ENCODE data around the gene TEDDM1. TPM values are rescaled to one million over a fixed set of nuclear protein-coding genes. Genes with fewer than 3 reads are reported as not detected.

The TEDDM1 gene
- total RNA-seq, 1 experiment from 2014 or later, result not detected

DNA sequence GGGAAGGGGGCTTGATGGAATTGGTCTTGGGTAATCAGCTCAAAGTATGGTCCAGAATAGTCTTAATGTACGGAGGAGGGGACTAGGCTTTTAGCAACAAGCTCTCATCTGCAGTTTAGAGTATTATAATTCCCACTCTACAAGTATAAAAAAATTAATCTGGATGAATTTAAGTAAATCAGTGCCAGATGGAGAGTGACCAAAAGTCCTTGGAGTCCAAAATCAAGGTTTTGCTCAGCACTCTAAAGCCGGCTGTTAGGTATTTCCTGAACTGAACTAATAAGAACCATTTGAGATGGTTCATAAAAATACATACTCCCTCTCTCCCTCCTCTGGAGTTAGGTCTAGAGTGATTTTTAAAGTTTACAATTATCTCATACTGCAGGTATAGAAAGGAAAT, 32.5 kb downstream of the TEDDM1 start:
- ChIA-PET POLR2A (no interaction called here), CTCF (interaction anchor here (1.0 kb wide), 1 partner anchor 225 kb away, joined by 3 read pairs; no protein-coding TSS in a partner anchor)
- DNase-seq (ENCODE audit: low spot score) (no peak), ATAC-seq (no peak)
- Mint-ChIP-seq H3K36me3 (no peaks in the 10 kb centered on the region), H3K27me3 (ENCODE audit: low read depth) (no peaks in the 10 kb centered on the region), H3K27ac (no peak overlapping the region), H3K9me3 (peaks cover 8% of the 10 kb centered on the region; the same call in 1 of the 2 replicates), H3K4me3 (no peak overlapping the region), H3K4me1 (peaks cover 6% of the 10 kb centered on the region)
- TF ChIP-seq, protein P1, sequence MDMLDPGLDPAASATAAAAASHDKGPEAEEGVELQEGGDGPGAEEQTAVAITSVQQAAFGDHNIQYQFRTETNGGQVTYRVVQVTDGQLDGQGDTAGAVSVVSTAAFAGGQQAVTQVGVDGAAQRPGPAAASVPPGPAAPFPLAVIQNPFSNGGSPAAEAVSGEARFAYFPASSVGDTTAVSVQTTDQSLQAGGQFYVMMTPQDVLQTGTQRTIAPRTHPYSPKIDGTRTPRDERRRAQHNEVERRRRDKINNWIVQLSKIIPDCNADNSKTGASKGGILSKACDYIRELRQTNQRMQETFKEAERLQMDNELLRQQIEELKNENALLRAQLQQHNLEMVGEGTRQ (CRISPR knock-in tag; IDR thresholded peaks at IDR 0.05), result no peak
- TF ChIP-seq TEAD4 (CRISPR knock-in tag; IDR thresholded peaks at IDR 0.05) (no peak), ARID4B (CRISPR knock-in tag; IDR thresholded peaks at IDR 0.05; ENCODE audit: borderline replicate concordance) (no peak)

GRCh38 chr1:182366596-182366995, 33.9 kb downstream of the TEDDM1 start:
- no peaks in the 10 kb centered on the region for H3K27me3 Mint-ChIP-seq (ENCODE audit: low read depth)
- H3K4me1 Mint-ChIP-seq, result peaks cover 13% of the 10 kb centered on the region
- no peak for TF ChIP-seq GRHL2 (CRISPR knock-in tag; IDR thresholded peaks at IDR 0.05; ENCODE audit: insufficient replicate concordance, severe bottlenecking)
- TF ChIP-seq ZNF281 (CRISPR knock-in tag; IDR thresholded peaks at IDR 0.05), result no peak
- TF ChIP-seq, protein P2, sequence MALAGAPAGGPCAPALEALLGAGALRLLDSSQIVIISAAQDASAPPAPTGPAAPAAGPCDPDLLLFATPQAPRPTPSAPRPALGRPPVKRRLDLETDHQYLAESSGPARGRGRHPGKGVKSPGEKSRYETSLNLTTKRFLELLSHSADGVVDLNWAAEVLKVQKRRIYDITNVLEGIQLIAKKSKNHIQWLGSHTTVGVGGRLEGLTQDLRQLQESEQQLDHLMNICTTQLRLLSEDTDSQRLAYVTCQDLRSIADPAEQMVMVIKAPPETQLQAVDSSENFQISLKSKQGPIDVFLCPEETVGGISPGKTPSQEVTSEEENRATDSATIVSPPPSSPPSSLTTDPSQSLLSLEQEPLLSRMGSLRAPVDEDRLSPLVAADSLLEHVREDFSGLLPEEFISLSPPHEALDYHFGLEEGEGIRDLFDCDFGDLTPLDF (CRISPR knock-in tag; IDR thresholded peaks at IDR 0.05), result no peak
- TF ChIP-seq ETV6 (CRISPR knock-in tag; IDR thresholded peaks at IDR 0.05), result no peak
- no peak for TF ChIP-seq ZNF232 (CRISPR knock-in tag; IDR thresholded peaks at IDR 0.05)
- no peak for TF ChIP-seq AFF4 (CRISPR knock-in tag; IDR thresholded peaks at IDR 0.05; ENCODE audit: borderline replicate concordance)
- TF ChIP-seq JAZF1 (CRISPR knock-in tag; IDR thresholded peaks at IDR 0.05), result no peak
- TF ChIP-seq, protein P3, sequence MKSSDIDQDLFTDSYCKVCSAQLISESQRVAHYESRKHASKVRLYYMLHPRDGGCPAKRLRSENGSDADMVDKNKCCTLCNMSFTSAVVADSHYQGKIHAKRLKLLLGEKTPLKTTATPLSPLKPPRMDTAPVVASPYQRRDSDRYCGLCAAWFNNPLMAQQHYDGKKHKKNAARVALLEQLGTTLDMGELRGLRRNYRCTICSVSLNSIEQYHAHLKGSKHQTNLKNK (CRISPR knock-in tag; IDR thresholded peaks at IDR 0.05), result no peak
- TF ChIP-seq MAX (CRISPR knock-in tag; IDR thresholded peaks at IDR 0.05), result no peak
- no peak overlapping the region for H3K27ac Mint-ChIP-seq
- ChIA-PET CTCF (no interaction called here), POLR2A (no interaction called here)
- H3K4me3 Mint-ChIP-seq, result no peak overlapping the region
- DNase-seq (ENCODE audit: low spot score), result no peak
- H3K36me3 Mint-ChIP-seq, result no peaks in the 10 kb centered on the region
- ATAC-seq, result no peak
- H3K9me3 Mint-ChIP-seq, result peaks cover 8% of the 10 kb centered on the region; the same call in 1 of the 2 replicates

Data from WTC11 (cell line).